Limb (tissue), 2 donors: ENCODE data around the gene FHIT.

Source experiments
- DNase-seq, 2 donors: peaks; one replicate each; pipeline ENCODE4 v3.0.0-alpha.2; 2016; ENCODE audit errors: extremely low spot score in 2 of 2

FHIT gene

DNA sequence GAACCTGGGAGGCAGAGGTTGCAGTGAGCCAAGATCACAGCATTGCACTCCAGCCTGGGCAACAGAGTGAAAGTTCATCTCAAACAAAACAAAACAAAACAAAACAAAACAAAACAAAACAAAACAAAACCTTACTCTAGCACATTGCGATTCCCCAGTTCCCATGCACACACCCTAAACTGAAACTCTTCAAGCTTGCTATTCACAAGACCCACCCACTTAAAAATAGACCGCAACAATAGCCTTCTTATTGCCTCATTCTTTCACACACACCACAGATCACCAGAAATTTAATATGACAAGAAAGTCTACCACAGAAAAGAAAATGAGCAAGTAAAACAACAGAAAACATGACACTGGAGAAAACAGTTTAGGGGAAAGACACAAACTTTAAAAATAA, 598.4 kb downstream of the FHIT start:
- no peak for DNase-seq

DNA sequence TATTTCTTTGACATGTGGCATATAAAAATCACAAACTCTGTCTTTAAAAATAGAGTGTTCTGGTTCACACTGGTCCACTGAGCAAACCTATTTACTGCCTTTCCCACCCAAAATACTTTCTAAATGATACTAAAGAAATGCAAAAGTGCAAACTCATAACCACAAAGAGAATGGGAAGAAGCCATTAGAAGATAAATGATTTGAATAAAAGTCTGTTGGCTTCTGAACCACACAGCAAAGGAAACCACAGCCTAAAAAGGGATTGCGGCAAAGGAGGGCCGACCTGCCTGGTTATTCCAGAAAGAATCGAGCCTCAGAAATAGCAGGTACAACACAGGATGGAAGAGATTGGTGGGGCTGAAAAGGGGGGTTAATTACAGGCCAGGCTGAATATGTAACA, 599.5 kb downstream of the FHIT start:
- DNase-seq: no peak

DNA sequence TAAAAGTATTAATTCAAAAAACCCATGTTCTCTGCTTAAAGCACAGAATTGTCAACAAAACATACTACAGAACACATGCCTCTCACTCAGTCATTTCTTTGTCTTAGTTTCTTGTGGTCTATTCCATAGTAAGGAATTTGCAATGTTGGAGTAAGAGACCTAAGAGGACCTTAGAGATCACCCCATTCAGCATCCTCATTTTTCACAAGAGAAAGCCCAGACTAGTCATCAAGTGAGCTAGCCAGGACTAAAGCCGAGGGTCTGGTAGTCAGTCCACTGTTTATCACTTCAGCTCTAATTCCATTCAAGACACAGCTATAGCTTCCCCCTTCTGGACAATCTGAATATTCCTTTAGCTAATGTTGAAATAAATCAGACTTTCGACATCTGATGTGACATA, 601.1 kb downstream of the FHIT start:
- DNase-seq: no peak

DNA sequence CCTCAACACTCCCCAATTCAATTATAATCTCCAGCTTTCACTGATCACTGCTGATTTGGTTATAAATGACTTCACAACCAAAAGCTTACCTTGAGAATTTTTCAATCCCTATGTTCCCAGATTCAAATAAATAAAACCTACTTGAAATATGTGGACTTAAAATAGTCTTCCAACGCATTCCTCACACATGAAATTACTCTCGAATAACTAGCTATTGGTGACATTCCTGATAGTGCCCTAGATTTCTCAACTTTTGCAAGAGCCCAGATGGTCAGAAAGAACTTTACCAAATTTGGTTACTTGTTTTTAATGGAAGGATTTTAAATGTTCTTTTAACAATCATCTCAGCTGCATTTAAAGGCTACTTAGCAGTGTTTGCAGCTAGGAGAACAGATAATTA, 605.5 kb downstream of the FHIT start:
- DNase-seq: no peak

DNA sequence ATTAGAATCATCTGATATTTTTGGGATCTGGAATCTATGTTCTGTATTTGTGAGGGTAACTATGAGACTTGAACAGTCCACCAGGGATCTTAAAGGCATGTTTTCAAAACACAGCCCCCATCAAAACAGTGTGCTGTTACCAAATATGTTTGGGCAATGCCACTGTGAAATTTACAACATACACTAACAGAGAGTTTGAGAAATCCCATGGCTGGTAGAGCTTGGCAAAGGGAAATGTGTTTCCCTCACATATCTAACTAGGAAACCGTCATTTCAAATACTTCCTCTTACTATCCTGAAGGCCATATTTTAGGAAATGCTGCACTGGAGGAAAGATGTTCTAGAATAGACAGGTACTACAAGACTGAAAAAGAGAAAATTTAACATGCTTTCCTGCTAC, 607.4 kb downstream of the FHIT start:
- no peak for DNase-seq

DNA sequence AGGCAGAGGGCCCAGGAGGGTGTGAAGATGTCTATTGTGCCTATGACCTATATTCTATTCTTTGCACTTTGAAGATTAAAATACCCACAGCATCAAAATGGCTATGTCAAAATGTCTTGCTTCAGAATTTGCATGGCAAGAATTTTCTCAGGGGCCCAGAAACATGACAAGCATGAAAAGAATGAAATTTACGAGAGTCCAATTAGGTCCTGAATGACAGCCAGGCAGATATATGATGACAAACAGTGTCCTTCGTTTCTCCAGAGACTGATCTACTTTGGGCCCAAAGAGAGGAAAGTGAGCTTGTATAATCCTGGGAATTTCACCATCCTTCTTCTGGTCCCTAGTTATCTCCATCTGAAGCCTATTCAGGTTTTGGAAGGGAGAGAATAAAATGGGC, 609.9 kb downstream of the FHIT start:
- no peak for DNase-seq

DNA sequence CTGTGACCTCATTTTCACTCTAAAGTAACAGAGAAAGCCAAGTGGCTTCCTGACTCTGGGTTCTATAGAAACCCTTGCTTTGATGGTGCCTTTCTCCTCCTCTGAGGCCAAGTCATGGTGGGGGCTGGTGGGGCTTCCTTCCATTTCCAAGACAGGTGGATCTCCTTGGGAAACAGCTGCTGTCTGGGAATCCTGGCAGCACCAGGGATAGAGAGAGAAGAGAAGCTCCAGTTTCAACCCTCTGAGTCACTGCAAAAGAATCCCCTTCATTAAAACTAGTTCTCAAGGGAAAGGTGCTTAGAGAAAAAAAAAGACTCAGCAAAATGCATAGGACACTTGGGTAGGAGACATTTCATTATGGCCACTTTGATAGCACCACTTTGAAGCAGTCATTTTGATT, 614.4 kb downstream of the FHIT start:
- DNase-seq: peak; percentile 35 to 40

DNA sequence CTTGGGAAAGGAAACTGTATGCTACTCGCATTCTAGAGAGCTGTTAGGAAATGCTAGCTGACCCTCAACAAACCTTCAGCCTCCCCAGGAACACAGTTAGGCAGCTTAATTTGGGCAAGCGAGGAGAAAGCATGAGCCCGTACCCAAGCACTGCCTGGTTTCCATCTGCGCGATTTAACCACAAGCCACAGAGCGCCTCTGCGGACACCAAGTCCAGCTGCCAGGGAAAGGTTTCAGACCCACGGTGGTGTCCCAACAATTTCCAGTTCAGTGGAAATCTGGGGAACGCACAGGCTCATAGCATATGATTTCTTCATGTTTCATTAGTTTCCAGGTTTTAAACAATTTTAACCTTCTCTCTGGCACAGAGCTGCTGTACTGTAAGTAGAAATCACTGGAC, 617.6 kb downstream of the FHIT start:
- DNase-seq: no peak

DNA sequence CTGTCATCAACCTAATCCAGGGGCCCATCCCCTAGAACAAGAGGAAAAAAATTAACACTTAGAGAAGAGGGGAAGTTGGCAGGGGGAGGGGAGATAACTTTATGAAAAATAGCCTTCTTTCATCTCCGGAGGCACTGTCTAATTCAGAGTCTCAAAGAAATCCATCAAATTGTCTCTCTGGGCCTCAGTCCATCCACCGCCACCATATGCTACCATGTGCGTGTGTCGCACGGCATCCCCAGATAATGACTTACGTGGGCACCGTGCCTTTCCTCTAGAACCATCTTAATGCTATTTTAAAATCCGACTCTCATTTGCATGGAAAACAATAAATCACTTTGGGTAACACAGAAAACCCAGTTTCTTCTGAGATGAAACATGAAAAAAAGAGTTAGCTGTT, 619.7 kb downstream of the FHIT start:
- DNase-seq: no peak

DNA sequence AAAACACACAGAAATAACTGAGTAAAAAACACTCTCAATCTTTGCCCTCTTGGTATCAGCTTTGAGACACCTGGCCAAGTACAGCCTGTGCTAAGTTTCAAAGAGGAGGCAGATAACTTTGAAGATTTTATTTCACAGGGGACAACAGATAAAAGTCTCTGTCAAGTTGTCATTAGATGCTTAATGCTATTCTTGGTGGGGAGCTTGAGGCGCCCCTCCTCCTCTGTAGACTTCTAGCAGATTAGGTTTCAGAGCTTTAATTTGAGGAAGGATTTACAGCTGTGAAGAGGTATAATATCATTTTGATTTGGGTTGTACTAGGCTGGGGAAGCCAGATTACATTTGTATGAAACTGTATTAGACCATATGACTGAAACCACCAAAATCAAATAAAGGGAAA, 620.3 kb downstream of the FHIT start:
- DNase-seq: no peak

DNA sequence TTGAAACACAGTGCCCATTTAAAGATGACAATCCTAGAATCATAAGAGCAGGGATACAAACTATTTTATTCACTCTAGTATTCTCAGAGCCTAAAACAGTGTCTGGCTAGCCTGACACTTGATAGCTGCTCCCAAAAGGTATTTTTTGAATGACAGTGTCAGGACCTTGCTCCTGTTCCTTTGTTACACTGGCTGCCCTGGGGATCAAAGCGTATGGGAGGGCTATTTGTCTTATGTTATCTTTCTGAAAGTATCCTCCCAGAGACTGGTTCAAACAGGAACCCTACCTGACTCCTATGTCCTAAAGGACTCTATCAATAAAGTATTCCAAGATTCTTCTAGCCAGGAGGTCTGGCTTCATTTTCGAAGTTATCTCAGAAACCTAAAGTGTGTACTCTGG, 621.4 kb downstream of the FHIT start:
- no peak for DNase-seq

DNA sequence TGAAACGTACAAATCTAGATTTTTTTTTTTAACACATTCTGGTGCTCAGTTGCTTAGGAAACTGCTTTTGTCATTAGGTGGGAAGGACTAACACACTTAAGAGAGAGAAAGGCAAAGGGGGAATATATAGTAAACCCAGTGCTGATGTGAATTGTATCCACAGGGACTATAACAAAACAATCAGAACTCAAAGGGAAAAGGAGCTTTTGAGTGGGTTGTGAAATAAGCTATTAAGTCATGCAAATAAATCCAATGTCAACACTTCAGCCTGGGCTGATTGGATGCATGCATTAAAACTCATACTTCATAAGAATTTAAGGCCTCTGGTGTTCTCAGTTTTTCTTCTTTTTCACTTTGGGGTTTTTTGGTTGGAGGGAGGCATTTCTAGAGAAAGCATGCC, 628.9 kb downstream of the FHIT start:
- DNase-seq: no peak

DNA sequence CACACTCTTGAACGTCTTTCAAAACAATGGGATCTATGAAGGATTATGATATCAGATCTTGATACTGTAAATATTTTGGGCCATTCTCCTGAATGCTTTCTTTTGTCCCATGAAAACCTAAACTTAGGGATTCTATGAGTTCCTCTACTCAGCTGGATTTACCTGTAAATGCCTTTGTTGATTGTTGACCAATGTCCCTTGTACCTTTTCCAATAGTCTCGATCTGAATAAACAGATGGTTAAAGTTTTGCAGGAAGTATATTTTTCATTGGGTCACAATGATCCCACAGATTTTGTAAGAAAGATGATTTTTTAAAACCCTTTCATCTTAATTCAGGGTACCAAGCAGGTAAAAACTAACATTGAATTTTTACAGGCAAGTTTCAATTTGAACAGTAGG, 634.1 kb downstream of the FHIT start:
- DNase-seq: no peak

DNA sequence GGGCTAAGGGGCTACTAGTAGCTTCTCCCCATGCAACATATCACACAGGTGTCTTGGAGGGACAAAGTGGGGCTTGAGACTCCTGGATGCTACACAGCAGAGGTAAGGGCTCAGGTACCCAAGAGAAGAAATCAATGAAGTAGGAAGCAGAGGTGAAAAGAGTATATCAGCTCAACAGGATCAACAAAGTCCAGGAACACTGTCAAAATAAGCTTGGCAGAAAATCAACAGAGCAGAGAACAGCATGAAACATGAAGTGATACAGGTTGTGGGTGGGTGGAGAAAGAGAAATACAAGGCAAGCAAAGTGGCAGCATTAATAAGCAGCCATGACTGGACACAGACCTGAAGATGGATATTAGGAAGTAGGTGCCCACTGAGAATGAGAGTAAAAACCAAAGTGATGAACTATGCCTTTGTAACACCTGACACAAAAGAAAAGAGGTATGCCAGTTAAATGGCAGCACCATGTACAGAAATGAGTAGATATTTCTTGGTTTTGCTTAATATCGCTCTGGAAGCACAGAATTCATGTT, 637.4 kb downstream of the FHIT start:
- no peak for DNase-seq

DNA sequence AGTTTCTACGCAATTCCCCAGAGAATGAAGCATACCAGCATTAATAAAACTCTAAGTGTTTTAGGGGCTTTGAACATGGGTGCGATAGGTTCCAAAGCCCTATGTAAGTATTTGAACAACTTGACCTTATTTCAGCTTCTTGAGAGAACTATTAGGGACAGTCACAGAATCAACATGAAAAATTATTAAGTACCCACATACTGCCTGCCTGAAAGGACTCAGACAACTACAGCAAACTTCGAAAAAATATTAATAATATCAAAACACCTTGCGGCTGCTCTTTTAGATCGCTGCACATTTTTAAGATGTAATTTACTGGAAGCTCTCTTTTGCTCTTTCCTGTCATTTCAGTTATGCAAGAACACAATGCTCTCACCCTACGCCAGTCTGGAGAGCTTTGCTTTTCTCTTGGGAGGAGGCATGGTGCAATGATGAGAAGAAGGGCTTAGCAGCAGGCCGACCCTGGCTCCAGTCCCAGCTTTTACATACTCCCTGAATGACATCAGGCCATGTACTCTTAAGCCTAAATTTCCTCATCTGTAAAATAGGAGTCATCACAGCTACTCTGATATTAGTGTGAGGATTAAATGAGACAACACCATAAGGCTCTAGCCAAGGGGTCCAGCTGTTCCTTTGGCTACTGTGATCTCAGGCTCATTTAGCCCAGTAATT, 640.7 kb downstream of the FHIT start:
- no peak for DNase-seq

DNA sequence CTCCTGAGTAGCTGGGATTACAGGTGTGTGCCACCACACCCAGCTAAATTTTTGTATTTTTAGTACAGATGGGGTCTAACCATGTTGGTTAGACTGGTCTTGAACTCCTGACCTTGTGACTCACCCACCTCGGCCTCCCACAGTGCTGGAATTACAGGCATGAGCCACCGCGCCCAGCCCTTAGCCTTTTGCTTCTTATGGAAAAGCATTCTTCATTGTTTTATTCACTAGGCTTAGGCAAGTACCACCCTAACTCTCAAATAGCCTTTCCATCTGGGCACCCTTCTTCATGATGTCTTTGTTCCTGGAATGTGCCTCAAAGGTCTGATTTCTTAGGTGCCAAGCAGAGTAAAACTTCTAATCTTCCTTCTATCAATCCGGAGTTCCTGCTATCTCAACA, 641.8 kb downstream of the FHIT start:
- DNase-seq: no peak

DNA sequence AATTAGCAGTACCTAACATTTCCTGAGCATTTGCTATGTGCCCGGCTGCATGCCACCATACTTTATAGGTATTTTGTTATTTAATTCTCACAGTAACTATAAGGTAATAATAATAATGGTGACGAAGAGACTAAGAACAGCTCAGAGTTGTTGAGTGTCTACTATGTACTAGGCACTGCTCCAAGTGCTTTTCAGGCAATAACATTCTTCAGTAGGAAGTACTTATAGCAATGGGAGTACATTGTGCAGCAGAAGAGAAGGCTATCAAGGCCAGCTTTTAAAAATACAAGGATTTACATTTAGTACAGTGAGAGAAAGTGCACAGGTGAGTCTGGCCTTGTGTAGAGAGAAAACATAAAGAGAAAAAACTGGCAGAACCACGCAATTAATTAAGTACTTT, 647.4 kb downstream of the FHIT start:
- no peak for DNase-seq

DNA sequence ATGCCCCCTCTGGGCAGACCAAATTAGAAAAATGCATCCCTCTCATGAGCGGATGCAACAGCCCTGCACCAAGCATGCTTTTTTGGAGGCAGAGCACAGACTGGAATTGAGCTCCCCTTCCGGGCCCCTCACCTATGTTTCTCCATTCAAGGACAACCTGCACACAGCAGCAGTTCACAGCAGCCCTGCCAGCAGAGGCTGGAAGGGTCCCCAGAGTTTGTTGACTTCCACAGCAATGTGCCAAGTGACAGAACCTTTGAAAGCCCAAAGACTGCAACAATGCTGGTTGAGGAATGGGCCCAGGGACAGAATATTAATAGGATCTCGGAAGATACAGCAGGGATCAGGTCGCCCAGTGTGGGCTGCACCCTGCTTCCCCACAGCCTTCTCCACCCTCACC, 650.4 kb downstream of the FHIT start:
- no peak for DNase-seq

DNA sequence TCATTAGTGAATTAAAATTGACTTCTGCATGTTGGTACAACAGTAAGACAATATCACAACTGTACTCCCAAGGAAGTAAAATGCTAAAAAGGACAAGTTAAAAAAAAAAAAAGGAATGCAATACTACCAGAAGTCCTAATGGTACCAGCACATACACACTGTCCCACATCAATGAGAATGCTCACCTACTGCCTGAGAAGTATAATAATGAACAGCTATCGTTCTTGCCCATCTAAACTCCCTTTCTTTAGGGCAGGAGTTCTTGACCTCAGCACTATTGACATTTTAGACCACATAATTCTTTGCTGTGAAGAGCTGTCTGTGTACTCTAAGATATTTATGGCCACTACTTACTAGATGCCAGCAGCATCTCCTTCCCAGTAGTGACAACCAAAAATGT, 651.7 kb downstream of the FHIT start:
- no peak for DNase-seq

DNA sequence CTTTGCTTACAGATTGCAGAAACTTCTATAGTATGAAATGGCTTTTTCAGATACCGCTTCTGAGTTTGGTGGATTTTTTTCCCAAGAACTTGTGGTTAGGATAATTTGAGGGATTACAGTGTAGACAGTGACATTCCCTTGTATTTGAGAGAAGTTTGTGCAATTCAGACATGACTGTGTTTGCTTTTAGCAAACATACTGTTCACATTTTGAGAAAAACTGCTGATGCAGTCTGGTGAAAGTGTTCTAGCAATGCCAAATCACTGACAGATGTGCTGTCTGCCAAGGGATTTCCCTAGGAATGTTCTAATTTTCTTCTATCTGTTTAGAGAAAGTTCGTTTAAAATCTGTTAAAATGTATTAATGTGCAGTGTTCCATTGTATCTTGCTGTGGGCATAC, 652.6 kb downstream of the FHIT start:
- DNase-seq: no peak

DNA sequence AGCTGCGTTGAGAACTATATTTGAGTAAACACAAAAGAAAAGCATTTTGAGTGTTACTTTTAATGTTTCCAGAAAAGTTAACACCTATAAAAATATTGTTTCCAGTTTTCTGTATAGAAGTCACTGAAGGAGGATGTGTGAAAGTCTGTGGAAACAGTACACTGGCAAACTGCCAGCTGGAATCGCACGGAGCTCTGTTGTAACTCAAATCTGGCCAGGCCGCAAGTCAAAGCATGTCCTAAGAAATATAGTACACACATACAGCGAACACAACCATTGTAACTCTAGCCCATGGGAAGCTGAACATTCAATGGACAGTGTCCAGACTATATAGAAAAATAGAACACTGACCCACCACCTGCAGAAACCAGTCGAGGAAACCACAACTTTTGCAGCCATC, 657.2 kb downstream of the FHIT start:
- peak; percentile 63 to 78 for DNase-seq

DNA sequence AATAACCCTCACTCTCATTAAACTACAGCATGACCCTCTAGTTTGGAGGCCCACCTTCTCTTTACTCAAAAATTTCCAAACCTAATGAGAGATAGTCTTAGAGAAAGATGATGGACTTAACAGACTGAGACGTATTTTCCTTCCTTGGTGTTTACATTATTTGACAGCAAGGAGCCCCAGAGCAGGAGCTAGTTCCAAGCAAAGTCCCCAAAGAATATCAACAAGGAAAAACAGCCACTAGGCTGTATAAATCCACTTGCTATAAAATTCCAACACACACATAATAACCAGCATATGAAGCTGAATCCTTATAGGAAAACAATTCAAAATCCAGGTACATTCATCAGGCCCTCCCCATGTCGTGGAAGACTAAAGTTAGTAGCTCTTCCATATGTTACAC, 660.0 kb downstream of the FHIT start:
- no peak for DNase-seq

DNA sequence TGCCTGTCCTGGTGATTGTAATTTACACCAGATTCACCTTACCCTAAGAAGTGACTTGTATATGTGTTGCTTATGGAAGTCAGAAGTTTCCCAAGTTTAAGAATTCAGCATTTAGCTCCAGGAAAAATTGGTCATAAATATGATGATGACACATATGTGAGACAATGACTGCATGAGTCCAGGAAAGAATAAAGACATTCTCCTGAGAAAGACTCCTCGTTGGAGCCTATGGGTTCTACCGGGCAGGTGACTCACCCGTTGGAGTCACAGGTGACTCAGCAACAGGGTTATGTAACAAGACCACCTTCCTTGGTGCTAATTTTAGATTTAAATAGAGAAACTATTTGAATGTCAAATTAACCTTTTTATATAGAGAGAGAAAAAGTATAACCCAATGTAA, 662.4 kb downstream of the FHIT start:
- DNase-seq: no peak

DNA sequence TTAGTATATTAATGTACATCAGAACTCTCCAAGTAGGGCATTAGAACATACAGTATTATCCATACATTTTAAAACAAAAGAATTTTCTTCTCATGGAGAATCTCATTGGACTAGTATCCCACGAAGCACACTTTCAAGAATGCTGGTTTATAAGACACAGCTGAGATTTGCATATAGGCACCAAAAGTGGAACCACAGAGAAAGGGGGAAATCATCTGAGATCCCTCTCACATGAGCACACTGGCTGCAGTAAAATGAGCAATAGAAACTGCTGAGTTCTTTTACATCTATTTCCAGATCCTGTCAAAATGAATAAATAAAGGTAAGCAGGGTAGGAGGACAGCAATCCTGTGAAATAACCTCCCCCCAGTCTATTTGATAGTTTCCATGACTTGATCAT, 665.3 kb downstream of the FHIT start:
- no peak for DNase-seq
